ENCODE results near the gene FIG4. TPM values are rescaled to one million over a fixed set of nuclear protein-coding genes. Genes with fewer than 3 reads are reported as not detected.

The FIG4 gene
- total RNA-seq, 1 experiment from 2014 or later: 21.3 TPM

DNA sequence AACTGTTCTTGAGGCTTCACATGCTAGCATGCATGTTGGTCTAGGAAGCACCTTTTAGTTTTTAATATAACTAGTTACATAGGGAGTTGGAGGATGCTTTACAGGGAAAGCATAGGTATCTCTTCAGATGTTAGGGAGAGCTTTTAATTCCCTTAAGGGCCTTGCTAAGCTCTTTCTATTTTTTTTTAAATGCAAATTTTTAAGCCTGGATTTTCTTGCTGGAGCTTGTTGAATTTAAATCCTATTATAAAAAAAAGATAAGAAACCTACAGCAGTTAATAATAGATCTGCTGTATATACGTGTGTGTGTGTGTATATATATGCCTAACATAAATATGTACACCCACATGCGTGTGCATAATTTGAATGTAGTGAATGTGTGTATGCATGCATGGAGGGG lies 79.0 kb downstream of the FIG4 start:
- Mint-ChIP-seq H3K4me3 (no peak overlapping the region), H3K36me3 (peaks cover 16% of the 10 kb centered on the region), H3K27ac (no peak overlapping the region), H3K4me1 (0 out of 2 replicates have a peak, but pooled peaks cover 8% of the 10 kb centered on the region), H3K9me3 (peaks cover 6% of the 10 kb centered on the region), H3K27me3 (ENCODE audit: low read depth) (no peaks in the 10 kb centered on the region)
- ChIA-PET CTCF (interaction anchor here (0.8 kb wide), 1 partner anchor 13 kb away, joined by 4 read pairs; no protein-coding TSS in a partner anchor), POLR2A (no interaction called here)
- DNase-seq (ENCODE audit: low spot score) (no peak), ATAC-seq (no peak)
- no peak for TF ChIP-seq TP53 (CRISPR knock-in tag; IDR thresholded peaks at IDR 0.05)
- TF ChIP-seq, protein P1, sequence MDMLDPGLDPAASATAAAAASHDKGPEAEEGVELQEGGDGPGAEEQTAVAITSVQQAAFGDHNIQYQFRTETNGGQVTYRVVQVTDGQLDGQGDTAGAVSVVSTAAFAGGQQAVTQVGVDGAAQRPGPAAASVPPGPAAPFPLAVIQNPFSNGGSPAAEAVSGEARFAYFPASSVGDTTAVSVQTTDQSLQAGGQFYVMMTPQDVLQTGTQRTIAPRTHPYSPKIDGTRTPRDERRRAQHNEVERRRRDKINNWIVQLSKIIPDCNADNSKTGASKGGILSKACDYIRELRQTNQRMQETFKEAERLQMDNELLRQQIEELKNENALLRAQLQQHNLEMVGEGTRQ (CRISPR knock-in tag; IDR thresholded peaks at IDR 0.05): no peak
- TF ChIP-seq MYBL2 (CRISPR knock-in tag; IDR thresholded peaks at IDR 0.05): no peak
- TF ChIP-seq FOXK1 (CRISPR knock-in tag; IDR thresholded peaks at IDR 0.05): no peak
- TF ChIP-seq PRRX2 (CRISPR knock-in tag; IDR thresholded peaks at IDR 0.05): no peak
- TF ChIP-seq ZNF232 (CRISPR knock-in tag; IDR thresholded peaks at IDR 0.05): no peak
- no peak for TF ChIP-seq NR3C1 (CRISPR knock-in tag; conservative IDR thresholded peaks at IDR 0.05; ENCODE audit: low read depth)
- TF ChIP-seq JUN (CRISPR knock-in tag; IDR thresholded peaks at IDR 0.05): no peak
- TF ChIP-seq, protein P2, sequence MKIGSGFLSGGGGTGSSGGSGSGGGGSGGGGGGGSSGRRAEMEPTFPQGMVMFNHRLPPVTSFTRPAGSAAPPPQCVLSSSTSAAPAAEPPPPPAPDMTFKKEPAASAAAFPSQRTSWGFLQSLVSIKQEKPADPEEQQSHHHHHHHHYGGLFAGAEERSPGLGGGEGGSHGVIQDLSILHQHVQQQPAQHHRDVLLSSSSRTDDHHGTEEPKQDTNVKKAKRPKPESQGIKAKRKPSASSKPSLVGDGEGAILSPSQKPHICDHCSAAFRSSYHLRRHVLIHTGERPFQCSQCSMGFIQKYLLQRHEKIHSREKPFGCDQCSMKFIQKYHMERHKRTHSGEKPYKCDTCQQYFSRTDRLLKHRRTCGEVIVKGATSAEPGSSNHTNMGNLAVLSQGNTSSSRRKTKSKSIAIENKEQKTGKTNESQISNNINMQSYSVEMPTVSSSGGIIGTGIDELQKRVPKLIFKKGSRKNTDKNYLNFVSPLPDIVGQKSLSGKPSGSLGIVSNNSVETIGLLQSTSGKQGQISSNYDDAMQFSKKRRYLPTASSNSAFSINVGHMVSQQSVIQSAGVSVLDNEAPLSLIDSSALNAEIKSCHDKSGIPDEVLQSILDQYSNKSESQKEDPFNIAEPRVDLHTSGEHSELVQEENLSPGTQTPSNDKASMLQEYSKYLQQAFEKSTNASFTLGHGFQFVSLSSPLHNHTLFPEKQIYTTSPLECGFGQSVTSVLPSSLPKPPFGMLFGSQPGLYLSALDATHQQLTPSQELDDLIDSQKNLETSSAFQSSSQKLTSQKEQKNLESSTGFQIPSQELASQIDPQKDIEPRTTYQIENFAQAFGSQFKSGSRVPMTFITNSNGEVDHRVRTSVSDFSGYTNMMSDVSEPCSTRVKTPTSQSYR (CRISPR knock-in tag; IDR thresholded peaks at IDR 0.05): no peak
- TF ChIP-seq SP1 (CRISPR knock-in tag; conservative IDR thresholded peaks at IDR 0.05): no peak
- no peak for TF ChIP-seq GABPB1 (CRISPR knock-in tag; IDR thresholded peaks at IDR 0.05)
- TF ChIP-seq, protein P3, sequence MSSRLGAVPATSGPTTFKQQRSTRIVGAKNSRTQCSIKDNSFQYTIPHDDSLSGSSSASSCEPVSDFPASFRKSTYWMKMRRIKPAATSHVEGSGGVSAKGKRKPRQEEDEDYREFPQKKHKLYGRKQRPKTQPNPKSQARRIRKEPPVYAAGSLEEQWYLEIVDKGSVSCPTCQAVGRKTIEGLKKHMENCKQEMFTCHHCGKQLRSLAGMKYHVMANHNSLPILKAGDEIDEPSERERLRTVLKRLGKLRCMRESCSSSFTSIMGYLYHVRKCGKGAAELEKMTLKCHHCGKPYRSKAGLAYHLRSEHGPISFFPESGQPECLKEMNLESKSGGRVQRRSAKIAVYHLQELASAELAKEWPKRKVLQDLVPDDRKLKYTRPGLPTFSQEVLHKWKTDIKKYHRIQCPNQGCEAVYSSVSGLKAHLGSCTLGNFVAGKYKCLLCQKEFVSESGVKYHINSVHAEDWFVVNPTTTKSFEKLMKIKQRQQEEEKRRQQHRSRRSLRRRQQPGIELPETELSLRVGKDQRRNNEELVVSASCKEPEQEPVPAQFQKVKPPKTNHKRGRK (CRISPR knock-in tag; IDR thresholded peaks at IDR 0.05; ENCODE audit: borderline replicate concordance): no peak
- no peak for TF ChIP-seq TCF7 (CRISPR knock-in tag; IDR thresholded peaks at IDR 0.05; ENCODE audit: low read depth)
- no peak for TF ChIP-seq FOXP1 (CRISPR knock-in tag; IDR thresholded peaks at IDR 0.05; ENCODE audit: borderline replicate concordance)
- TF ChIP-seq, protein P4, sequence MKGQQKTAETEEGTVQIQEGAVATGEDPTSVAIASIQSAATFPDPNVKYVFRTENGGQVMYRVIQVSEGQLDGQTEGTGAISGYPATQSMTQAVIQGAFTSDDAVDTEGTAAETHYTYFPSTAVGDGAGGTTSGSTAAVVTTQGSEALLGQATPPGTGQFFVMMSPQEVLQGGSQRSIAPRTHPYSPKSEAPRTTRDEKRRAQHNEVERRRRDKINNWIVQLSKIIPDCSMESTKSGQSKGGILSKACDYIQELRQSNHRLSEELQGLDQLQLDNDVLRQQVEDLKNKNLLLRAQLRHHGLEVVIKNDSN (CRISPR knock-in tag; IDR thresholded peaks at IDR 0.05): no peak
- no peak for TF ChIP-seq ZNF416 (CRISPR knock-in tag; IDR thresholded peaks at IDR 0.05)
- no peak for TF ChIP-seq ZNF138 (CRISPR knock-in tag; conservative IDR thresholded peaks at IDR 0.05)
- no peak for TF ChIP-seq RELA (CRISPR knock-in tag; IDR thresholded peaks at IDR 0.05; ENCODE audit: borderline replicate concordance)
- TF ChIP-seq HMGA2 (CRISPR knock-in tag; IDR thresholded peaks at IDR 0.05): no peak

DNA sequence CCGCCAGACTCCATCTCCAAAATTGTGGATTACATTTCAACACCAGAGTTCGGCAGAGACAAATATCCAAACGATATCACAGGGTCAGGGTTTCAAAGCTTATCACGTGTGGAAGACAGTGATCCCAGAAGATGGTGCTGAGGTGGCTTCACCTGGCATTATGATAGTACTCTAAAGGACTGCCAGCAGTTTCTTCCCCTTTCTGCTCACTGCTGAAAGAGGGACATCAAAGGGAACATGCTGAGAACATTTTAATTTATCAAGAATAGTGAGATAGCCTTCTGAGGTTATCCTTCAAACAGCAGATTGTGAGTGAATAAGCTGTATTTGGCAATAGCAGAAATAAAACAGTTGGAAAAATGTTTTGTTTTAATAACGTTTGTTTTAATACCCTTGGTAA lies 79.7 kb downstream of the FIG4 start:
- no peak for ATAC-seq
- ChIA-PET CTCF (interaction anchor here (0.8 kb wide), 1 partner anchor 12 kb away, joined by 4 read pairs; no protein-coding TSS in a partner anchor), POLR2A (no interaction called here)
- H3K27ac Mint-ChIP-seq: no peak overlapping the region
- no peak overlapping the region for H3K4me3 Mint-ChIP-seq
- no peaks in the 10 kb centered on the region for H3K27me3 Mint-ChIP-seq (ENCODE audit: low read depth)
- H3K4me1 Mint-ChIP-seq: 0 out of 2 replicates have a peak, but pooled peaks cover 8% of the 10 kb centered on the region
- no peak for DNase-seq (ENCODE audit: low spot score)
- H3K36me3 Mint-ChIP-seq: peaks cover 16% of the 10 kb centered on the region
- H3K9me3 Mint-ChIP-seq: peaks cover 6% of the 10 kb centered on the region
- TF ChIP-seq, protein P5, sequence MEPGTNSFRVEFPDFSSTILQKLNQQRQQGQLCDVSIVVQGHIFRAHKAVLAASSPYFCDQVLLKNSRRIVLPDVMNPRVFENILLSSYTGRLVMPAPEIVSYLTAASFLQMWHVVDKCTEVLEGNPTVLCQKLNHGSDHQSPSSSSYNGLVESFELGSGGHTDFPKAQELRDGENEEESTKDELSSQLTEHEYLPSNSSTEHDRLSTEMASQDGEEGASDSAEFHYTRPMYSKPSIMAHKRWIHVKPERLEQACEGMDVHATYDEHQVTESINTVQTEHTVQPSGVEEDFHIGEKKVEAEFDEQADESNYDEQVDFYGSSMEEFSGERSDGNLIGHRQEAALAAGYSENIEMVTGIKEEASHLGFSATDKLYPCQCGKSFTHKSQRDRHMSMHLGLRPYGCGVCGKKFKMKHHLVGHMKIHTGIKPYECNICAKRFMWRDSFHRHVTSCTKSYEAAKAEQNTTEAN (CRISPR knock-in tag; IDR thresholded peaks at IDR 0.05): no peak
- TF ChIP-seq, protein P6, sequence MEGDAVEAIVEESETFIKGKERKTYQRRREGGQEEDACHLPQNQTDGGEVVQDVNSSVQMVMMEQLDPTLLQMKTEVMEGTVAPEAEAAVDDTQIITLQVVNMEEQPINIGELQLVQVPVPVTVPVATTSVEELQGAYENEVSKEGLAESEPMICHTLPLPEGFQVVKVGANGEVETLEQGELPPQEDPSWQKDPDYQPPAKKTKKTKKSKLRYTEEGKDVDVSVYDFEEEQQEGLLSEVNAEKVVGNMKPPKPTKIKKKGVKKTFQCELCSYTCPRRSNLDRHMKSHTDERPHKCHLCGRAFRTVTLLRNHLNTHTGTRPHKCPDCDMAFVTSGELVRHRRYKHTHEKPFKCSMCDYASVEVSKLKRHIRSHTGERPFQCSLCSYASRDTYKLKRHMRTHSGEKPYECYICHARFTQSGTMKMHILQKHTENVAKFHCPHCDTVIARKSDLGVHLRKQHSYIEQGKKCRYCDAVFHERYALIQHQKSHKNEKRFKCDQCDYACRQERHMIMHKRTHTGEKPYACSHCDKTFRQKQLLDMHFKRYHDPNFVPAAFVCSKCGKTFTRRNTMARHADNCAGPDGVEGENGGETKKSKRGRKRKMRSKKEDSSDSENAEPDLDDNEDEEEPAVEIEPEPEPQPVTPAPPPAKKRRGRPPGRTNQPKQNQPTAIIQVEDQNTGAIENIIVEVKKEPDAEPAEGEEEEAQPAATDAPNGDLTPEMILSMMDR (IDR thresholded peaks at IDR 0.05): no peak
- TF ChIP-seq, protein P7, sequence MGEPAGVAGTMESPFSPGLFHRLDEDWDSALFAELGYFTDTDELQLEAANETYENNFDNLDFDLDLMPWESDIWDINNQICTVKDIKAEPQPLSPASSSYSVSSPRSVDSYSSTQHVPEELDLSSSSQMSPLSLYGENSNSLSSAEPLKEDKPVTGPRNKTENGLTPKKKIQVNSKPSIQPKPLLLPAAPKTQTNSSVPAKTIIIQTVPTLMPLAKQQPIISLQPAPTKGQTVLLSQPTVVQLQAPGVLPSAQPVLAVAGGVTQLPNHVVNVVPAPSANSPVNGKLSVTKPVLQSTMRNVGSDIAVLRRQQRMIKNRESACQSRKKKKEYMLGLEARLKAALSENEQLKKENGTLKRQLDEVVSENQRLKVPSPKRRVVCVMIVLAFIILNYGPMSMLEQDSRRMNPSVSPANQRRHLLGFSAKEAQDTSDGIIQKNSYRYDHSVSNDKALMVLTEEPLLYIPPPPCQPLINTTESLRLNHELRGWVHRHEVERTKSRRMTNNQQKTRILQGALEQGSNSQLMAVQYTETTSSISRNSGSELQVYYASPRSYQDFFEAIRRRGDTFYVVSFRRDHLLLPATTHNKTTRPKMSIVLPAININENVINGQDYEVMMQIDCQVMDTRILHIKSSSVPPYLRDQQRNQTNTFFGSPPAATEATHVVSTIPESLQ (CRISPR knock-in tag; IDR thresholded peaks at IDR 0.05): no peak
- TF ChIP-seq, protein P8, sequence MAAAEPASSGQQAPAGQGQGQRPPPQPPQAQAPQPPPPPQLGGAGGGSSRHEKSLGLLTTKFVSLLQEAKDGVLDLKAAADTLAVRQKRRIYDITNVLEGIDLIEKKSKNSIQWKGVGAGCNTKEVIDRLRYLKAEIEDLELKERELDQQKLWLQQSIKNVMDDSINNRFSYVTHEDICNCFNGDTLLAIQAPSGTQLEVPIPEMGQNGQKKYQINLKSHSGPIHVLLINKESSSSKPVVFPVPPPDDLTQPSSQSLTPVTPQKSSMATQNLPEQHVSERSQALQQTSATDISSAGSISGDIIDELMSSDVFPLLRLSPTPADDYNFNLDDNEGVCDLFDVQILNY (CRISPR knock-in tag; IDR thresholded peaks at IDR 0.05): no peak
- TF ChIP-seq HMGA2 (CRISPR knock-in tag; IDR thresholded peaks at IDR 0.05) (no peak), ETV6 (CRISPR knock-in tag; IDR thresholded peaks at IDR 0.05) (no peak), RORB (CRISPR knock-in tag; IDR thresholded peaks at IDR 0.05) (no peak), TEAD4 (CRISPR knock-in tag; IDR thresholded peaks at IDR 0.05) (no peak)

All from WTC11 (cell line).